Measurements from ENCODE around the gene PARP4.
"Not testable (repeated sequence)": the region's sequence is repeated elsewhere in the genome, so short reads cannot be mapped to it uniquely, and the experiment has no call there.

PARP4 gene

GRCh38 chr13:24456396-24456795, 56.2 kb downstream of the PARP4 start:
- Histone ChIP-seq H3K27me3 (ENCODE audit: control insufficient read depth in 2 of 2, insufficient read depth in 2 of 2, low read length in 2 of 2) (no peaks in the 10 kb centered on the region), H3K9ac (ENCODE audit: low read depth in 1 of 2, low read length in 2 of 2) (no peak overlapping the region), H3K27ac (ENCODE audit: low read depth in 2 of 2, low read length in 2 of 2) (no peak overlapping the region), H3K36me3 (ENCODE audit: control insufficient read depth in 2 of 2, insufficient read depth in 2 of 2, low read length in 2 of 2) (peaks cover 75 to 78% of the 10 kb centered on the region in 2 donors), H3K4me3 (ENCODE audit: low read length in 2 of 2) (no peak overlapping the region), H3K4me1 (ENCODE audit: control insufficient read depth in 2 of 2, insufficient read depth in 2 of 2, low read length in 2 of 2) (no peaks in the 10 kb centered on the region), H3K9me3 (ENCODE audit: control insufficient read depth in 2 of 2, low read length in 2 of 2) (no peaks in the 10 kb centered on the region)

- peaks cover 71 to 73% of the 10 kb centered on the region in 2 donors for H3K36me3 ChIP-seq (ENCODE audit: control insufficient read depth in 2 of 2, insufficient read depth in 2 of 2, low read length in 2 of 2)
- no peaks in the 10 kb centered on the region for H3K9me3 ChIP-seq (ENCODE audit: control insufficient read depth in 2 of 2, low read length in 2 of 2)
Observed at GRCh38 chr13:24454056-24454455, 58.5 kb downstream of the PARP4 start.

GRCh38 chr13:24452044-24452443, 60.5 kb downstream of the PARP4 start:
- H3K36me3 ChIP-seq (ENCODE audit: control insufficient read depth in 2 of 2, insufficient read depth in 2 of 2, low read length in 2 of 2): peaks cover 62 to 74% of the 10 kb centered on the region in 2 donors

More at GRCh38 chr13:24454056-24454455, 58.5 kb downstream of the PARP4 start:
- H3K4me1 ChIP-seq (ENCODE audit: control insufficient read depth in 2 of 2, insufficient read depth in 2 of 2, low read length in 2 of 2): no peaks in the 10 kb centered on the region
- H3K4me3 ChIP-seq (ENCODE audit: low read length in 2 of 2): no peak overlapping the region
- H3K9ac ChIP-seq (ENCODE audit: low read depth in 1 of 2, low read length in 2 of 2): no peak overlapping the region
- H3K27me3 ChIP-seq (ENCODE audit: control insufficient read depth in 2 of 2, insufficient read depth in 2 of 2, low read length in 2 of 2): no peaks in the 10 kb centered on the region
- no peak overlapping the region for H3K27ac ChIP-seq (ENCODE audit: low read depth in 2 of 2, low read length in 2 of 2)

GRCh38 chr13:24450530-24450929, 62.0 kb downstream of the PARP4 start:
- no peak overlapping the region for H3K27ac ChIP-seq (ENCODE audit: low read depth in 2 of 2, low read length in 2 of 2)
- peaks cover 55 to 73% of the 10 kb centered on the region in 2 donors for H3K36me3 ChIP-seq (ENCODE audit: control insufficient read depth in 2 of 2, insufficient read depth in 2 of 2, low read length in 2 of 2)
- no peak overlapping the region for H3K4me3 ChIP-seq (ENCODE audit: low read length in 2 of 2)
- no peaks in the 10 kb centered on the region for H3K9me3 ChIP-seq (ENCODE audit: control insufficient read depth in 2 of 2, low read length in 2 of 2)
- H3K27me3 ChIP-seq (ENCODE audit: control insufficient read depth in 2 of 2, insufficient read depth in 2 of 2, low read length in 2 of 2): no peaks in the 10 kb centered on the region
- H3K9ac ChIP-seq (ENCODE audit: low read depth in 1 of 2, low read length in 2 of 2): no peak overlapping the region
- no peaks in the 10 kb centered on the region for H3K4me1 ChIP-seq (ENCODE audit: control insufficient read depth in 2 of 2, insufficient read depth in 2 of 2, low read length in 2 of 2)

More at GRCh38 chr13:24452044-24452443, 60.5 kb downstream of the PARP4 start:
- Histone ChIP-seq H3K4me3 (ENCODE audit: low read length in 2 of 2) (no peak overlapping the region), H3K27ac (ENCODE audit: low read depth in 2 of 2, low read length in 2 of 2) (no peak overlapping the region), H3K9me3 (ENCODE audit: control insufficient read depth in 2 of 2, low read length in 2 of 2) (no peaks in the 10 kb centered on the region), H3K9ac (ENCODE audit: low read depth in 1 of 2, low read length in 2 of 2) (no peak overlapping the region), H3K27me3 (ENCODE audit: control insufficient read depth in 2 of 2, insufficient read depth in 2 of 2, low read length in 2 of 2) (no peaks in the 10 kb centered on the region), H3K4me1 (ENCODE audit: control insufficient read depth in 2 of 2, insufficient read depth in 2 of 2, low read length in 2 of 2) (no peaks in the 10 kb centered on the region)

- H3K4me1 ChIP-seq (ENCODE audit: control insufficient read depth in 2 of 2, insufficient read depth in 2 of 2, low read length in 2 of 2); H3K9ac ChIP-seq (ENCODE audit: low read depth in 1 of 2, low read length in 2 of 2); H3K27ac ChIP-seq (ENCODE audit: low read depth in 2 of 2, low read length in 2 of 2); H3K4me3 ChIP-seq (ENCODE audit: low read length in 2 of 2); H3K27me3 ChIP-seq (ENCODE audit: control insufficient read depth in 2 of 2, insufficient read depth in 2 of 2, low read length in 2 of 2); H3K9me3 ChIP-seq (ENCODE audit: control insufficient read depth in 2 of 2, low read length in 2 of 2): not testable (repeated sequence)
- H3K36me3 ChIP-seq (ENCODE audit: control insufficient read depth in 2 of 2, insufficient read depth in 2 of 2, low read length in 2 of 2): peaks cover 45 to 74% of the 10 kb centered on the region in 2 donors
Observed at GRCh38 chr13:24444851-24445250, 67.7 kb downstream of the PARP4 start.

GRCh38 chr13:24443366-24443765, 69.2 kb downstream of the PARP4 start:
- Histone ChIP-seq H3K27ac (ENCODE audit: low read depth in 2 of 2, low read length in 2 of 2) (no peak overlapping the region), H3K27me3 (ENCODE audit: control insufficient read depth in 2 of 2, insufficient read depth in 2 of 2, low read length in 2 of 2) (no peaks in the 10 kb centered on the region), H3K36me3 (ENCODE audit: control insufficient read depth in 2 of 2, insufficient read depth in 2 of 2, low read length in 2 of 2) (peaks cover 52 to 76% of the 10 kb centered on the region in 2 donors)

GRCh38 chr13:24426045-24426444, 86.5 kb downstream of the PARP4 start:
- H3K27me3 ChIP-seq (ENCODE audit: control insufficient read depth in 2 of 2, insufficient read depth in 2 of 2, low read length in 2 of 2); H3K9ac ChIP-seq (ENCODE audit: low read depth in 1 of 2, low read length in 2 of 2); H3K9me3 ChIP-seq (ENCODE audit: control insufficient read depth in 2 of 2, low read length in 2 of 2); H3K4me3 ChIP-seq (ENCODE audit: low read length in 2 of 2); H3K27ac ChIP-seq (ENCODE audit: low read depth in 2 of 2, low read length in 2 of 2); H3K4me1 ChIP-seq (ENCODE audit: control insufficient read depth in 2 of 2, insufficient read depth in 2 of 2, low read length in 2 of 2): not testable (repeated sequence)
- peaks cover 29 to 48% of the 10 kb centered on the region in 2 donors for H3K36me3 ChIP-seq (ENCODE audit: control insufficient read depth in 2 of 2, insufficient read depth in 2 of 2, low read length in 2 of 2)

More at GRCh38 chr13:24443366-24443765, 69.2 kb downstream of the PARP4 start:
- no peak overlapping the region for H3K4me3 ChIP-seq (ENCODE audit: low read length in 2 of 2)
- no peaks in the 10 kb centered on the region for H3K9me3 ChIP-seq (ENCODE audit: control insufficient read depth in 2 of 2, low read length in 2 of 2)
- H3K4me1 ChIP-seq (ENCODE audit: control insufficient read depth in 2 of 2, insufficient read depth in 2 of 2, low read length in 2 of 2): no peaks in the 10 kb centered on the region
- no peak overlapping the region for H3K9ac ChIP-seq (ENCODE audit: low read depth in 1 of 2, low read length in 2 of 2)

GRCh38 chr13:24419668-24420067, 92.9 kb downstream of the PARP4 start:
- H3K9ac ChIP-seq (ENCODE audit: low read depth in 1 of 2, low read length in 2 of 2); H3K9me3 ChIP-seq (ENCODE audit: control insufficient read depth in 2 of 2, low read length in 2 of 2); H3K27ac ChIP-seq (ENCODE audit: low read depth in 2 of 2, low read length in 2 of 2); H3K4me3 ChIP-seq (ENCODE audit: low read length in 2 of 2); H3K27me3 ChIP-seq (ENCODE audit: control insufficient read depth in 2 of 2, insufficient read depth in 2 of 2, low read length in 2 of 2); H3K4me1 ChIP-seq (ENCODE audit: control insufficient read depth in 2 of 2, insufficient read depth in 2 of 2, low read length in 2 of 2): not testable (repeated sequence)
- peaks cover 29 to 30% of the 10 kb centered on the region in 2 donors for H3K36me3 ChIP-seq (ENCODE audit: control insufficient read depth in 2 of 2, insufficient read depth in 2 of 2, low read length in 2 of 2)

GRCh38 chr13:24407844-24408243, 104.7 kb downstream of the PARP4 start:
- no peak overlapping the region for H3K4me3 ChIP-seq (ENCODE audit: low read length in 2 of 2)
- no peaks in the 10 kb centered on the region for H3K4me1 ChIP-seq (ENCODE audit: control insufficient read depth in 2 of 2, insufficient read depth in 2 of 2, low read length in 2 of 2)
- H3K27ac ChIP-seq (ENCODE audit: low read depth in 2 of 2, low read length in 2 of 2): no peak overlapping the region
- H3K36me3 ChIP-seq (ENCODE audit: control insufficient read depth in 2 of 2, insufficient read depth in 2 of 2, low read length in 2 of 2): no peaks in the 10 kb centered on the region
- no peaks in the 10 kb centered on the region for H3K27me3 ChIP-seq (ENCODE audit: control insufficient read depth in 2 of 2, insufficient read depth in 2 of 2, low read length in 2 of 2)
- H3K9me3 ChIP-seq (ENCODE audit: control insufficient read depth in 2 of 2, low read length in 2 of 2): no peaks in the 10 kb centered on the region
- no peak overlapping the region for H3K9ac ChIP-seq (ENCODE audit: low read depth in 1 of 2, low read length in 2 of 2)

GRCh38 chr13:24406524-24406923, 106.1 kb downstream of the PARP4 start:
- Histone ChIP-seq H3K4me1 (ENCODE audit: control insufficient read depth in 2 of 2, insufficient read depth in 2 of 2, low read length in 2 of 2) (no peaks in the 10 kb centered on the region), H3K27me3 (ENCODE audit: control insufficient read depth in 2 of 2, insufficient read depth in 2 of 2, low read length in 2 of 2) (no peaks in the 10 kb centered on the region), H3K36me3 (ENCODE audit: control insufficient read depth in 2 of 2, insufficient read depth in 2 of 2, low read length in 2 of 2) (no peaks in the 10 kb centered on the region), H3K9ac (ENCODE audit: low read depth in 1 of 2, low read length in 2 of 2) (no peak overlapping the region), H3K9me3 (ENCODE audit: control insufficient read depth in 2 of 2, low read length in 2 of 2) (no peaks in the 10 kb centered on the region), H3K27ac (ENCODE audit: low read depth in 2 of 2, low read length in 2 of 2) (no peak overlapping the region), H3K4me3 (ENCODE audit: low read length in 2 of 2) (no peak overlapping the region)

- Histone ChIP-seq H3K9ac (ENCODE audit: low read depth in 1 of 2, low read length in 2 of 2) (no peak overlapping the region), H3K4me3 (ENCODE audit: low read length in 2 of 2) (no peak overlapping the region), H3K27me3 (ENCODE audit: control insufficient read depth in 2 of 2, insufficient read depth in 2 of 2, low read length in 2 of 2) (no peaks in the 10 kb centered on the region), H3K27ac (ENCODE audit: low read depth in 2 of 2, low read length in 2 of 2) (no peak overlapping the region), H3K4me1 (ENCODE audit: control insufficient read depth in 2 of 2, insufficient read depth in 2 of 2, low read length in 2 of 2) (no peaks in the 10 kb centered on the region), H3K9me3 (ENCODE audit: control insufficient read depth in 2 of 2, low read length in 2 of 2) (no peaks in the 10 kb centered on the region), H3K36me3 (ENCODE audit: control insufficient read depth in 2 of 2, insufficient read depth in 2 of 2, low read length in 2 of 2) (no peaks in the 10 kb centered on the region)
Observed at GRCh38 chr13:24396821-24397220, 115.8 kb downstream of the PARP4 start.

Measured in mucosa of rectum (tissue), 2 donors.